ENCODE data around the gene OPCML.

DNA sequence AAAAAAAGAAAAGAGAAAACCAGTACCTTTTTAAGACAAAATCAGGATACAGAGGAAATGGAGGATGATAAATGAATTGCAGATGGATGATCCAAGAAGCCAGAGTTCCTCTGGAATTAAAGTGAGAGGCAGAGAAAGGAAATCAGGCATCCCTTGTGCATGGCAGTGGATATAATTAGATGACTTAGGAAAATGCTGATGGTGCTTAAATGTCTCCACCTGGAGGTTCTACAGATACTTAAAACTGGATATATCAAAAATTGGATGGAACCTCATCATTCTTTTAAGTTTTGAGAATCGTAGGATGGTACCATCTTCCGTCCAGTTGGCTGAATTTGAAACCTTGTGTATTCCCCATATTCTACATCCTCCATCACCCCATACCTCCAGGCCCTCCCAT, 1121.9 kb downstream of the OPCML start:
- TF ChIP-seq, protein P1, sequence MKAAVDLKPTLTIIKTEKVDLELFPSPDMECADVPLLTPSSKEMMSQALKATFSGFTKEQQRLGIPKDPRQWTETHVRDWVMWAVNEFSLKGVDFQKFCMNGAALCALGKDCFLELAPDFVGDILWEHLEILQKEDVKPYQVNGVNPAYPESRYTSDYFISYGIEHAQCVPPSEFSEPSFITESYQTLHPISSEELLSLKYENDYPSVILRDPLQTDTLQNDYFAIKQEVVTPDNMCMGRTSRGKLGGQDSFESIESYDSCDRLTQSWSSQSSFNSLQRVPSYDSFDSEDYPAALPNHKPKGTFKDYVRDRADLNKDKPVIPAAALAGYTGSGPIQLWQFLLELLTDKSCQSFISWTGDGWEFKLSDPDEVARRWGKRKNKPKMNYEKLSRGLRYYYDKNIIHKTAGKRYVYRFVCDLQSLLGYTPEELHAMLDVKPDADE (CRISPR knock-in tag; IDR thresholded peaks at IDR 0.05), result no peak
- TF ChIP-seq EP300 (IDR thresholded peaks at IDR 0.05; ENCODE audit: low read depth in 2 of 2, low read length in 2 of 2), result no peak
- TF ChIP-seq EP300 (CRISPR knock-in tag; IDR thresholded peaks at IDR 0.05; ENCODE audit: borderline replicate concordance), result no peak
- TF ChIP-seq, protein P2, sequence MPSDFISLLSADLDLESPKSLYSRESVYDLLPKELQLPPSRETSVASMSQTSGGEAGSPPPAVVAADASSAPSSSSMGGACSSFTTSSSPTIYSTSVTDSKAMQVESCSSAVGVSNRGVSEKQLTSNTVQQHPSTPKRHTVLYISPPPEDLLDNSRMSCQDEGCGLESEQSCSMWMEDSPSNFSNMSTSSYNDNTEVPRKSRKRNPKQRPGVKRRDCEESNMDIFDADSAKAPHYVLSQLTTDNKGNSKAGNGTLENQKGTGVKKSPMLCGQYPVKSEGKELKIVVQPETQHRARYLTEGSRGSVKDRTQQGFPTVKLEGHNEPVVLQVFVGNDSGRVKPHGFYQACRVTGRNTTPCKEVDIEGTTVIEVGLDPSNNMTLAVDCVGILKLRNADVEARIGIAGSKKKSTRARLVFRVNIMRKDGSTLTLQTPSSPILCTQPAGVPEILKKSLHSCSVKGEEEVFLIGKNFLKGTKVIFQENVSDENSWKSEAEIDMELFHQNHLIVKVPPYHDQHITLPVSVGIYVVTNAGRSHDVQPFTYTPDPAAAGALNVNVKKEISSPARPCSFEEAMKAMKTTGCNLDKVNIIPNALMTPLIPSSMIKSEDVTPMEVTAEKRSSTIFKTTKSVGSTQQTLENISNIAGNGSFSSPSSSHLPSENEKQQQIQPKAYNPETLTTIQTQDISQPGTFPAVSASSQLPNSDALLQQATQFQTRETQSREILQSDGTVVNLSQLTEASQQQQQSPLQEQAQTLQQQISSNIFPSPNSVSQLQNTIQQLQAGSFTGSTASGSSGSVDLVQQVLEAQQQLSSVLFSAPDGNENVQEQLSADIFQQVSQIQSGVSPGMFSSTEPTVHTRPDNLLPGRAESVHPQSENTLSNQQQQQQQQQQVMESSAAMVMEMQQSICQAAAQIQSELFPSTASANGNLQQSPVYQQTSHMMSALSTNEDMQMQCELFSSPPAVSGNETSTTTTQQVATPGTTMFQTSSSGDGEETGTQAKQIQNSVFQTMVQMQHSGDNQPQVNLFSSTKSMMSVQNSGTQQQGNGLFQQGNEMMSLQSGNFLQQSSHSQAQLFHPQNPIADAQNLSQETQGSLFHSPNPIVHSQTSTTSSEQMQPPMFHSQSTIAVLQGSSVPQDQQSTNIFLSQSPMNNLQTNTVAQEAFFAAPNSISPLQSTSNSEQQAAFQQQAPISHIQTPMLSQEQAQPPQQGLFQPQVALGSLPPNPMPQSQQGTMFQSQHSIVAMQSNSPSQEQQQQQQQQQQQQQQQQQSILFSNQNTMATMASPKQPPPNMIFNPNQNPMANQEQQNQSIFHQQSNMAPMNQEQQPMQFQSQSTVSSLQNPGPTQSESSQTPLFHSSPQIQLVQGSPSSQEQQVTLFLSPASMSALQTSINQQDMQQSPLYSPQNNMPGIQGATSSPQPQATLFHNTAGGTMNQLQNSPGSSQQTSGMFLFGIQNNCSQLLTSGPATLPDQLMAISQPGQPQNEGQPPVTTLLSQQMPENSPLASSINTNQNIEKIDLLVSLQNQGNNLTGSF (CRISPR knock-in tag; IDR thresholded peaks at IDR 0.05), result no peak
- no peak for TF ChIP-seq FOXA3 (CRISPR knock-in tag; IDR thresholded peaks at IDR 0.05)
- no peak for TF ChIP-seq SMARCC2 (IDR thresholded peaks at IDR 0.05)
- no peak for TF ChIP-seq BRD4 (CRISPR knock-in tag; IDR thresholded peaks at IDR 0.05)
- no peak for TF ChIP-seq BRCA1 (CRISPR knock-in tag; IDR thresholded peaks at IDR 0.05)
- TF ChIP-seq BHLHE40 (IDR thresholded peaks at IDR 0.05; ENCODE audit: low read length), result no peak
- TF ChIP-seq ZNF138 (CRISPR knock-in tag; IDR thresholded peaks at IDR 0.05; ENCODE audit: low read depth), result no peak
- TF ChIP-seq, protein P3, sequence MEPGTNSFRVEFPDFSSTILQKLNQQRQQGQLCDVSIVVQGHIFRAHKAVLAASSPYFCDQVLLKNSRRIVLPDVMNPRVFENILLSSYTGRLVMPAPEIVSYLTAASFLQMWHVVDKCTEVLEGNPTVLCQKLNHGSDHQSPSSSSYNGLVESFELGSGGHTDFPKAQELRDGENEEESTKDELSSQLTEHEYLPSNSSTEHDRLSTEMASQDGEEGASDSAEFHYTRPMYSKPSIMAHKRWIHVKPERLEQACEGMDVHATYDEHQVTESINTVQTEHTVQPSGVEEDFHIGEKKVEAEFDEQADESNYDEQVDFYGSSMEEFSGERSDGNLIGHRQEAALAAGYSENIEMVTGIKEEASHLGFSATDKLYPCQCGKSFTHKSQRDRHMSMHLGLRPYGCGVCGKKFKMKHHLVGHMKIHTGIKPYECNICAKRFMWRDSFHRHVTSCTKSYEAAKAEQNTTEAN (CRISPR knock-in tag; conservative IDR thresholded peaks at IDR 0.05), result no peak
- TF ChIP-seq, protein P4, sequence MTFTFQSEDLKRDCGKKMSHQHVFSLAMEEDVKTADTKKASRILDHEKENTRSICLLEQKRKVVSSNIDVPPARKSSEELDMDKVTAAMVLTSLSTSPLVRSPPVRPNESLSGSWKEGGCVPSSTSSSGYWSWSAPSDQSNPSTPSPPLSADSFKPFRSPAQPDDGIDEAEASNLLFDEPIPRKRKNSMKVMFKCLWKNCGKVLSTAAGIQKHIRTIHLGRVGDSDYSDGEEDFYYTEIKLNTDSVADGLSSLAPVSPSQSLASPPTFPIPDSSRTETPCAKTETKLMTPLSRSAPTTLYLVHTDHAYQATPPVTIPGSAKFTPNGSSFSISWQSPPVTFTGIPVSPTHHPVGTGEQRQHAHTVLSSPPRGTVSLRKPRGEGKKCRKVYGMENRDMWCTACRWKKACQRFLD (CRISPR knock-in tag; IDR thresholded peaks at IDR 0.05; ENCODE audit: borderline replicate concordance), result no peak
- TF ChIP-seq NFIC (IDR thresholded peaks at IDR 0.05; ENCODE audit: low read length), result no peak

All from HepG2 (cell line).